Retinal pigment epithelial cell (primary cell): ENCODE data around the gene TMEM255B.
"Not testable (repeated sequence)": the region's sequence is repeated elsewhere in the genome, so short reads cannot be mapped to it uniquely, and the experiment has no call there.

Experiments used
- DNase-seq: peaks from one replicate; pipeline ENCODE4 v3.0.0-alpha.2; 2010; ENCODE audit warnings: low read depth
- H3K4me3 ChIP-seq: 2 replicates; pipeline ENCODE4 v1.5.1; 2011; ENCODE audit warnings: mild to moderate bottlenecking, low read length, control low read depth, moderate library complexity
- TF ChIP-seq, protein P1 (sequence below): conservative IDR thresholded peaks from 2 replicates; pipeline ENCODE4 v1.5.1; 2011; ENCODE audit warnings: low read depth, low read length, control low read depth, inconsistent platforms

Gene TMEM255B

GRCh38 chr13:113791761-113792160, 32.7 kb downstream of the TMEM255B start:
- no peak overlapping the region for H3K4me3 ChIP-seq
- DNase-seq, result no peak
- TF ChIP-seq, protein P1, sequence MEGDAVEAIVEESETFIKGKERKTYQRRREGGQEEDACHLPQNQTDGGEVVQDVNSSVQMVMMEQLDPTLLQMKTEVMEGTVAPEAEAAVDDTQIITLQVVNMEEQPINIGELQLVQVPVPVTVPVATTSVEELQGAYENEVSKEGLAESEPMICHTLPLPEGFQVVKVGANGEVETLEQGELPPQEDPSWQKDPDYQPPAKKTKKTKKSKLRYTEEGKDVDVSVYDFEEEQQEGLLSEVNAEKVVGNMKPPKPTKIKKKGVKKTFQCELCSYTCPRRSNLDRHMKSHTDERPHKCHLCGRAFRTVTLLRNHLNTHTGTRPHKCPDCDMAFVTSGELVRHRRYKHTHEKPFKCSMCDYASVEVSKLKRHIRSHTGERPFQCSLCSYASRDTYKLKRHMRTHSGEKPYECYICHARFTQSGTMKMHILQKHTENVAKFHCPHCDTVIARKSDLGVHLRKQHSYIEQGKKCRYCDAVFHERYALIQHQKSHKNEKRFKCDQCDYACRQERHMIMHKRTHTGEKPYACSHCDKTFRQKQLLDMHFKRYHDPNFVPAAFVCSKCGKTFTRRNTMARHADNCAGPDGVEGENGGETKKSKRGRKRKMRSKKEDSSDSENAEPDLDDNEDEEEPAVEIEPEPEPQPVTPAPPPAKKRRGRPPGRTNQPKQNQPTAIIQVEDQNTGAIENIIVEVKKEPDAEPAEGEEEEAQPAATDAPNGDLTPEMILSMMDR, result no peak

DNA sequence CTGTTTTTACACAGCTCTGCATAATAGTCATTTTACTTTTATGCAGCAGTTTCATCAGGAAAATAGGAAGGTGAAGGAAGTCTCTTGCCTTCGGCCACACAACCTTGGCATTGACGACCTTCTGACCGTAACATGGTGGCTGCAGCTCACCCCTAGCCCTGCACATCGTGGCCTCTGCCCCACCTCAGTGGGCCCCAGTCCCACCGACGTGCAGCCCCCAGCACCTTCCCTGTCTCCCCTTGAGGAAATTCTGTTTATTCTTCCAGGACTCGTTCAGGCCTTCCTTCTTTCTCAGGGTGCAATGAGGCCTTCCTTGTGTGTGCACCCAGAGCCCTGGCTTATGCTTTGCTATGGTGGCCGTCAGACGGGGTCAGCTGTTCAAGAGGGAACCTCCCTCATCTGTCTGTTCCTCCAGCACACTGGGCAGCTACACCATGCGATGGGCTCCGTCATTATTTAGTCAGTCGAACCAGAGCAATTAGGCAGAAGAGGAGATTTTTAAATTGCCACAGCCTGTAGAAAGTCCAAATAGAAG, 33.3 kb downstream of the TMEM255B start:
- TF ChIP-seq, protein P1, result no peak
- no peak for DNase-seq
- no peak overlapping the region for H3K4me3 ChIP-seq

DNA sequence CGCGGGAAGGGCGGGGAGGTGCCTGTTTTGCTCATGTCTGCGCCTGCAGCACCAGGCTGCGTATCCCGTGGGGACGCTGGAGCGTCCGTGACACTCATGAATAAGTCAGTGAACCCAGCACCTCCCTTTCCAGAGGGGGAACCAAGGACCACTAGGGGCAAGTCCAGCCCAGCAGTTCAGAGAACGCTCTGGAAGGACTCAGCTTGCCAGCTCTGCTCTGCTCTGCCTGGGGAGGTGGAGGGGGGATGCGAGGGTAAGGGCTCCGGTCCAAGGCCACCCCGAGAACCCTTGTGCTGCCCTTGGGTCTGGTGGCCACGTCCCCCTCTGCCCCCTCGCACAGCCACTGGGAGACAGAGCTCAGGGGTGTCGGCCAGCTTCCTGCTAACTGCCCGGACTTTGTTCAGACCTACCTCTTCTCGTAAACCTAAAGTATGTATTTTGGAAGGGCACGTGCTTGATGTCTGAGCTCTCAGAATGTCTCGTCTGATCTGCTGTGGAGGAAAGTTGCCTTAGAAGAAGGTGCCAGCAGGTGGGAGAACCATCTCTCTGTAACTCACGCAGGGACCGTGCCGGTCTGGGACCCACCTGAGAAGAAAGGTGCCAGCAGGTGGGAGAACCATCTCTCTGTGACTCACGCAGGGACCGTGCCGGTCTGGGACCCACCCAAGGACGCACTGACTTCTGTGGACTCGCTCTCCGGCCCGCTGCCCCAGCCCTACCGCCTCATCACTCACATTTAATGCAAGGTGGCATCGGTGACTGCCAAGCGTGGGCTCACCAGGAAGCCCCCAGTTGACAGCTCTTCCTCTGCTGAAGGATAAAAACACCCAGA, 34.1 kb downstream of the TMEM255B start:
- no peak overlapping the region for H3K4me3 ChIP-seq
- TF ChIP-seq, protein P1, result no peak
- DNase-seq, result no peak

DNA sequence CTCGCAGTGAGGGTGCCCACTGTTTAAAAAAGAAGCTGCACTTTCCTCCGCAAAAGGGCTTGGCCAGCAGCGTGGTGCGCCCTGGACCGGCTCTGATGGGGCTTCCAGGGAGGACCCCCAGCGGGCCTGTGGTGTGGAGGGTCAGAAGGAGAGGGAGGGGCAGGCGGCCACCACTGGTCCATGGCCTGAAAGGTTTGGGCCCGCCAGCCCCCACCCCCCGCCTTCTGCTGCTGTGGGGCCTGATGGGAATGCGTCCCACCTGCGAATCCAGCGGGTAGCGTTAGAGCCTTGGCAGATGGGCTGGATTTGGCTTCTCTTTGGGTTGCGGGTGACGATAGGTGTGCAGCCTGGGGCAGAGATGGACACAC, 34.7 kb downstream of the TMEM255B start:
- TF ChIP-seq, protein P1, result no peak
- no peak overlapping the region for H3K4me3 ChIP-seq
- DNase-seq, result no peak

DNA sequence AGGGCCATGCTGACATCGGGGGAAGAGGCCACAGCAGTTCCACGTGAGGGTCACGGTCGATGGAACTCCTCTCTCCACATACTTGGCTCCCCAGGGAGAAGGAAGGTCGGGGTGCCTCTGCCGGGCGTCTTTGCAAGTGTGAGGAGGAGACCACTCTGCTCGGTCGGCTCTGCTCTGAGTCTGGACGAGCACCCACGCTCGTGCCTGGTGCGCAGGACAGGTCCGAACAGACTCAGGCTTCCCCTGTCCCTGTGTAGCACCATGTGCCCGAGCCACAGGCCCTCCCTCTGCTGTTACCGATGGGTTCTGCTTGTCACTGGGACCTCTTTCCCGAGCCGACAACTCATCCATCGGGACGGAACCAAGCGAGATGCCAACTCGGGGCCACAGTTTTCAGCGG, 35.1 kb downstream of the TMEM255B start:
- no peak overlapping the region for H3K4me3 ChIP-seq
- TF ChIP-seq, protein P1, result no peak
- DNase-seq, result no peak

DNA sequence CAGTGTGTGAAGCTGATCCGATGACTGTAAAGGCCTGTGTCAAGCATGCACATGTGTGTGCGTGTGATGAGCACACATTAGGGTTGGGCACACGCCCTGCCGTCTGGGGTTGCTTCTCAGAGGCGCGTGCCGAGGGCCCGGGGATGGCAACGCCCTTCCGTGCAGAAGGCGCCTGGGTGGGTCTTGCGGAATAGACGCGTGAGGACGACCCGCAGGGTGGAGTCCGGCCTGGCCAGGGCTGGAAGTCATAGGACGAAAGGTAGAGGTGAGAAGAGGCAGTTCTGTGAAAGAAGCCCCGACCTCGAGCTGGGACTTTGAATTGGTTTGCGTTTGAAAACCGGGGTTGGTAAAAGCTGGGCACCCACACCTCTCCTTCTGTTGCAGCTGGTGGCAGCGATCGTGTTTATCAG, 35.7 kb downstream of the TMEM255B start:
- H3K4me3 ChIP-seq, result no peak overlapping the region
- TF ChIP-seq, protein P1, result no peak
- no peak for DNase-seq

DNA sequence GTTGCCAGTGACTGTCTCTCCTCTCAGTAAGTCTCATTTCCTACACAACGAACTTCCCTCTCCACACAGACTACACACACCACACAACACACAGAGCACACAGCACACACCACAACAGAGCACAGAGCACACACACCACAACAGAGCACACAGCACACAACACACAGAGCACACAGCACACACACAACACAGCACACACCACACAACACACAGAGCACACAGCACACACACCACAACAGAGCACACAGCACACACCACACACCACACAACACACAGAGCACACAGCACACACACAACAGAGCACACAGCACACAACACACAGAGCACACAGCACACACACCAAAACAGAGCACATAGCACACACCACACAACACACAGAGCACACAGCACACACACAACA, 36.3 kb downstream of the TMEM255B start:
- DNase-seq, H3K4me3 ChIP-seq: not testable (repeated sequence)
